H54 (cell line): ENCODE results near the gene ANKRD33B.
"Not testable (repeated sequence)": the region's sequence is repeated elsewhere in the genome, so short reads cannot be mapped to it uniquely, and the experiment has no call there.

Experiments used
- DNase-seq: peaks from one replicate; pipeline ENCODE4 v3.0.0; 2011; ENCODE audit warnings: low spot score, mixed read lengths; ENCODE audit not compliant: insufficient read length
- FAIRE-seq: peaks from 3 replicates; lab custom pipeline; 2011; peaks lifted over from hg19 to GRCh38; lab: Jason Lieb, UNC
- POLR2A ChIP-seq: IDR thresholded peaks from 2 replicates; pipeline ENCODE4 v1.6.1; 2011; ENCODE audit warnings: low read depth, mild to moderate bottlenecking, low read length

Gene ANKRD33B

GRCh38 chr5:10572451-10572850, 8.6 kb downstream of the ANKRD33B start:
- no peak for TF ChIP-seq POLR2A
- FAIRE-seq (no peak), DNase-seq (no peak)

GRCh38 chr5:10573487-10574145, 9.7 kb downstream of the ANKRD33B start:
- DNase-seq (no peak), FAIRE-seq (no peak)
- no peak for TF ChIP-seq POLR2A

- not testable (repeated sequence) for DNase-seq, FAIRE-seq
Measured at GRCh38 chr5:10574879-10575278, 11.0 kb downstream of the ANKRD33B start.

- no peak for TF ChIP-seq POLR2A
- FAIRE-seq = no peak
- no peak for DNase-seq
Measured at GRCh38 chr5:10576121-10576789, 12.4 kb downstream of the ANKRD33B start.

DNA sequence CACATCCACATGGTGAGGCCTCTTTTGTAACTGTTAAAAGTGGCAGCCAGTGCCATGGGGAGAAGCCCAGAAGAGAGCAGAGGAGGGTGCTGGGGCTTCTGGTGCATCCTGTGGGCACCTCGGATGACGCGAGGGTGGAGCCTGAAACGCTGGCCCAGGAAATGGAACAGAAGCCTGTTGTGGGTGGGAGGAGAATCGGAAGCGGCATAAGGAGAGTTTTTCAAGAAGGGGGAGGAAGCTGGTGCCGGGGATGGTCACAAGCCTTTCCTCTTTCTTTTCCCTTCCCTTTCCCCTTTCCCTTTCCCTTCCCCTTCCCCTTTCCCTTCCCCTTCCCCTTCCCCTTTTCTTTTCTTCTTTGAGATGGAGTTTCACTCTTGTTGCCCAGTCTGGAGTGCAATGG, 12.9 kb downstream of the ANKRD33B start:
- DNase-seq (no peak), FAIRE-seq (no peak)
- no peak for TF ChIP-seq POLR2A

DNA sequence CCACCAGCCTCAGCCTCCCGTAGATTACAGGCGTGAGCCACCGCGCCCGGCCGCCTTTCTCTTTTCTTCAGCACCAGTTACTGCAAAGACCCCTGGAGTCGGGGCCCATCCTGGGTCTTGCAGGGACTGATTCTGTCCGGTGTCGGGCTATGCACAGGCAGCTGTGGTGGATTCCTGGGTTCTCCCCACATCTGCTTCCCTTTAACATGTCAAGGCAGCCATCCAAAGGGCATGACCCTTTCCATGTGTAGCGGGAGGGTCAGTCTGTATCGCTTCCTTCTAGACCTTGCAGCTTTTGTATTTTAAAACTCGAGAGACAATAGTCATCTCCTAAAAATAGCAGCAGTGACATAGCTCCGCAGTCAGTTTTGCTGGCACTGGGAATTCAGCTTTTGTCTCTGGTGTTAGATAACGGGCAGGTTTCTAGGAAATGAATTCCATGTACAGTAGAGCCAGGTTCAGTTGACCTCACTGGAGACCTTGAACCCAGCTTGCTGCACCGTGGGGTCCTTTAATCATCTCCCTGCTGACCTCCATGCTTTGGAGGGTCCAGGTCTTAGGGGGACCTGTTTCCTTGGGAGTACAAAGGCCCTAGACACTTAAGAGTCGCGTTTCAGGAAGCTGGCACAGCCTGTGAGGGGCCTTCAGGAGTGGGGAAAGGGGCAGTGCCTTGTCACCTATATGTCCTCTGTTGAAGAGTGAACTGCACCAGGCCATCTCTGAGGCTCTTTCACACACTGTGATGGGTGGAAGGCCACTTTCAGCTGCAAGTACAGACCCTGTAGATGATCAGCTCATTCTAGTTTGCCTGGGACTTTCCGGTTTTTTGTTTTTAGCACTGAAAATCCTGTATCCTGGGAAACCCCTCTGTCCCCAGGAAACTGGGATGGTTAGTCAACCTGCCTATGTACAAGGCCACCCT, 13.8 kb downstream of the ANKRD33B start:
- TF ChIP-seq POLR2A = no peak

DNA sequence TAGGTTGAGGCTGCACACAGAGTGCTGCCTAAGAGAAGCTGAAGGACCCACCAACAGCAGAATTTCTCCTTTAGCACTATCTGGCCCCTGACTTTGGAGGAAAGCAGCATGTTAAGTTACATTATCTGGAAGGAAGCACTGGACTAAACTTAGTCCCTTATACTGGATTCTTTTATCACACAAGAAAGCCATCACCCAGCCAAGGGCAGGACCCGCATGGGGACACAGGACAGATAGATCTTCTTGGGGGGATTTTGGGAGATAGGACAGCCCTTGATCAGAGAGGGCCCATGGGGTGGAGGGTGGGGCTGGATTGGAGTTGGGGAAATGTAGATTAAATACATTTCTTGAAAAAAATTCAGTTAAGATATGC, 14.4 kb downstream of the ANKRD33B start:
- no peak for TF ChIP-seq POLR2A
- DNase-seq (no peak), FAIRE-seq (no peak)

More for the DNA sequence above, 13.8 kb downstream of the ANKRD33B start:
- FAIRE-seq (no peak), DNase-seq (no peak)

GRCh38 chr5:10578869-10579268, 15.0 kb downstream of the ANKRD33B start:
- TF ChIP-seq POLR2A = no peak
- no peak for DNase-seq
- FAIRE-seq = no peak

DNA sequence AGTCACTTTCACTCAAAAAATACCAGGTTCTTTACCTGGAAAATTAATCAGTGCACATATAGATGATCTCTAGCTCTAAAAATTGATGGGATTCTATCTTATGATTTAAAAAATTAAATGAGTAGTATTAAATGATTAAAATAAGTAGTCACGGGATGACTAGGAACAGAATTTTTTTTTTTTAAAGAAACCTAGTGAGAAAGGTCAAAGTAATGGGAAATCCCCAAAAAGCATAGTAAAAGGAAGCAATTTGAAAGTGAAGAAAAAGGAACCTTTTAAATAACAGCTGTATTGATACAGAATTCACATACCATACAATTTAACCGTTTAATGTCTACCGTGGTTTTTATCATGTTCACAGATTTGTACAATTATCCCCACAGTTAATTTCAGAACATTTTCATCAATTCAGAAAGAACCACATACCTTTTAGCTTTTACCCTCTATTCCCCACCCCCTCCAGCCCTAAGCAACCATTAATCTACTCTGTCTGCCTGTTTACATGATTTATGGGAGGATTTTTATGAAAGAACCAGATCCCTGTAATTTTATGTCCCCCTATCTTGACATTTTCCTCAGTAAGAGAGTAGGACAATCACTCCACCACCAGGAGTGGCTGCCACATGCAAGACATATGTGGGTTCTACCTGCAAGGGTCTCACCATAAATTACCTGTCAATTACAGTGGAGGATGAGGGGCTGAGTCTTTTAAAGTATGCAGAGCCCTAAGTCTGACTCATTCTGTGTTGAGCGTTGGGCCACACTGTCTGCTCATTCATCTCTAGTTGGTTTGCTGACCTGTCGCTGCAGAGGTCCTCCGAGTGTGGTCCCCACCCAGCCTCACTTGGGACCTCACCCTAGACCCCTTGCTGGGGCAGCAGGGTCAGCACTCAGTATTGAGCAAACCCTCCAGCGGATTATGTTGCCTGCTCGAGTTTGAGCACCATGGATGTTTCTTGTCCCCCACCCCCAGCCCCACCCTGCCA, 16.0 kb downstream of the ANKRD33B start:
- FAIRE-seq = no peak
- TF ChIP-seq POLR2A = no peak
- no peak for DNase-seq

DNA sequence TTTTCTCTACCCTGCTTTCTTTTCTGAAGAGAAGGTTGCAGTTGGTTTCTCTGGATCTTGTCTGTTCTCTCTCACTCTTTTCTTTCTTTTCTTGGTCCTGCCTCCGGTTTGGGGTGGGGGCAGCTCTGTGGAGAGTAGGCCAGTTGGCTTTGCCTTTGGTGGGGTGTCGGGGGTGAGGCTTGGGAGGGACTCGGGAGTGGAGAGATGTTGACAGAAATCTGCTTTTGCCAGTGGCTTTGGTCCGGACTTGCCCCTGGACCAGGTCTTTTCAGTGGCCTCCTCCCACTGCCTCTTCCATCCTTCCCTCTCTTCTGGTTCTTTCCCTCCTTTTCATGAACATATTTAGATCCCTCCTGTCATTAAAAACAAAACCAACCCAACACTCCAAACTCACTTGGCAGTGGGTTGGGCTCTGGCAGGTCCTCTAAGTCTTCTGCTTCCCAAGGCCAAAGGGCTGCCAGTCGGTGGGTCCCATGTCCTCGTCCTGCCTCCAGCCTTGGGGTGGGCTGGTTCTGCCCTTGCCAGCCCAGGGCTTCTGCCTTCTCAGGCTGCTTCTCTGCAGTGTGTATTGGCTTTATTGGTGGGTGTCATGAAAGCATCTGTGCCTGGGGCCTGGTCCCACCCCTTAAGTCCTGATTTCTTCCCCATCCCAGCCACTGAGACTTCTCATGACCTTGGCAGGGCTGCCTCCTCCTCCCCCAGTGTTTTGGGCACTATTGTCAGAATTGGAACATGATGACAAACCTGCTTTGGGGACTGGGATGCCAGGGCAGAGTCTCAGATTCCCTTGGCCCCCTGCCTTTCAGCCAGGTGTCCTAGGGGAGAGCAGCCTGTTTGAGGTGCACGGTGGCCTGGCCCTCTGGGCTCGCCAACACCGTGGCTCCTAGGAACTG, 16.9 kb downstream of the ANKRD33B start:
- DNase-seq = no peak
- TF ChIP-seq POLR2A = no peak
- no peak for FAIRE-seq

DNA sequence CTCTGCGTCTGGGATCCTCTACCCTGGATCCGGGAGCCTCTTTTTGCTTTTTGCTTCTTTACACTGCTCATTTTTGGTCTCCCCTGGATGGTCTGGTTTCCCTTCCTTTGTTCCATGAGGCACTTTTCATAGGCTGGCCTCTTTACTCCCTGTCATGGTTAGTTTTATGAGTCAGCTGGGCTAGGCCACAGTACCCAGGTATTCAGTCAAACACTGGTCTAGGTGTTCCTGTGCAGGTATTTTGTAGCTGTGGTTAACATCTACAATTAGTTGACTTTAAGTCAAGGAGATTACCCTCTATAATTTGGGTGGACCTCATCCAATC, 17.5 kb downstream of the ANKRD33B start:
- TF ChIP-seq POLR2A = no peak
- FAIRE-seq = no peak

DNA sequence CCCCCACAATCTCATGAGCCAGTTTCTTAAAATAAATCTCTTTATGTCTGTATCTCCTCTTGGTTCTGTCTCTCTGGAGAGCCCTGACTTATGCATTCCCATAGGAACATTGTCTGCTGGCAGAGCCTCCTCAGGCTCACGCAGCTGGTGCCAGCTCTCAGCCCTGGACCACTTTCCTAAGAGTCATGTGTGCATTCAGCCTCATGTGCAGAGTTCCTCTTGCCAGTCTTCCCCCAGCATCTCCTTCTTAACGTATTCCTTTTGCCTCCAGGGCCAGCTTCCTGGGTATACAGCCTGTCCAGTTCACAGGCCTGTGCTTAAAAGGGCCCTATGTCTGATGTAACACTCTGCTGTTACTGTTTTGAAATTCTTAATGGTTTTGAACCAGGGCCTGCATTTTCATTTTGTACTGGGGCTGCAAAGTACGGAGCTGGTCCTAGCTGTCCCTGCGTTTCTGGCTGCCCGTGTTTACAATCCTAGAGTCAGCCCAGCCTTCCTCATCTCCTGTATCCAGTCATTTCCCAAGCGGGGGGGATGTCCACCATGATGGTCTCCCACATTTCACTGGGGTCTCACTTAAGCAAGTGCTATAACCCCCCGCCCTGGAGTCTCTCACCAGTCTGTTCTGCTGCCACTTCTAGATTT, 18.1 kb downstream of the ANKRD33B start:
- FAIRE-seq (no peak), DNase-seq (no peak)
- TF ChIP-seq POLR2A = no peak

More for the DNA sequence above, 17.5 kb downstream of the ANKRD33B start:
- no peak for DNase-seq
